K562 (cell line): ENCODE measurements around the gene CRYBG3.

Experiments
- HDAC2 ChIP-seq: fragments of 450-650 bp; IDR thresholded peaks from 2 replicates; pipeline ENCODE4 v1.6.1; 2016; ENCODE audit warnings: mild to moderate bottlenecking
- ZNF785 ChIP-seq: fragments of 250-450 bp; sonication (Bioruptor Pico); IDR thresholded peaks from 2 replicates; pipeline ENCODE4 v1.4.0; 2020; ENCODE audit warnings: mild to moderate bottlenecking
- TF ChIP-seq, protein P1 (sequence below), 2 experiments: fragments of 450-650 bp; formaldehyde crosslinking in 1 of 2; IDR thresholded peaks; 2 replicates each; pipeline versions ENCODE4 v1.4.0 to v1.6.1; 2014 to 2020; ENCODE audit warnings: mild to moderate bottlenecking in 2 of 2, borderline replicate concordance in 1 of 2, low read depth in 1 of 2

GRCh38 chr3:97959872-97960271 is 138.1 kb downstream of the CRYBG3 start:
- TF ChIP-seq HDAC2, result no peak
- TF ChIP-seq, protein P1, sequence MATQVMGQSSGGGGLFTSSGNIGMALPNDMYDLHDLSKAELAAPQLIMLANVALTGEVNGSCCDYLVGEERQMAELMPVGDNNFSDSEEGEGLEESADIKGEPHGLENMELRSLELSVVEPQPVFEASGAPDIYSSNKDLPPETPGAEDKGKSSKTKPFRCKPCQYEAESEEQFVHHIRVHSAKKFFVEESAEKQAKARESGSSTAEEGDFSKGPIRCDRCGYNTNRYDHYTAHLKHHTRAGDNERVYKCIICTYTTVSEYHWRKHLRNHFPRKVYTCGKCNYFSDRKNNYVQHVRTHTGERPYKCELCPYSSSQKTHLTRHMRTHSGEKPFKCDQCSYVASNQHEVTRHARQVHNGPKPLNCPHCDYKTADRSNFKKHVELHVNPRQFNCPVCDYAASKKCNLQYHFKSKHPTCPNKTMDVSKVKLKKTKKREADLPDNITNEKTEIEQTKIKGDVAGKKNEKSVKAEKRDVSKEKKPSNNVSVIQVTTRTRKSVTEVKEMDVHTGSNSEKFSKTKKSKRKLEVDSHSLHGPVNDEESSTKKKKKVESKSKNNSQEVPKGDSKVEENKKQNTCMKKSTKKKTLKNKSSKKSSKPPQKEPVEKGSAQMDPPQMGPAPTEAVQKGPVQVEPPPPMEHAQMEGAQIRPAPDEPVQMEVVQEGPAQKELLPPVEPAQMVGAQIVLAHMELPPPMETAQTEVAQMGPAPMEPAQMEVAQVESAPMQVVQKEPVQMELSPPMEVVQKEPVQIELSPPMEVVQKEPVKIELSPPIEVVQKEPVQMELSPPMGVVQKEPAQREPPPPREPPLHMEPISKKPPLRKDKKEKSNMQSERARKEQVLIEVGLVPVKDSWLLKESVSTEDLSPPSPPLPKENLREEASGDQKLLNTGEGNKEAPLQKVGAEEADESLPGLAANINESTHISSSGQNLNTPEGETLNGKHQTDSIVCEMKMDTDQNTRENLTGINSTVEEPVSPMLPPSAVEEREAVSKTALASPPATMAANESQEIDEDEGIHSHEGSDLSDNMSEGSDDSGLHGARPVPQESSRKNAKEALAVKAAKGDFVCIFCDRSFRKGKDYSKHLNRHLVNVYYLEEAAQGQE (IDR thresholded peaks at IDR 0.05; ENCODE audit: borderline replicate concordance), result no peak
- TF ChIP-seq, protein P1 (CRISPR knock-in tag; IDR thresholded peaks at IDR 0.05; ENCODE audit: low read depth), result no peak
- no peak for TF ChIP-seq ZNF785 (CRISPR knock-in tag)
